Neuronal stem cell (in vitro differentiated cells): Measurements from ENCODE around the gene TRAPPC3.

Experiments used
- DNase-seq: peaks from one replicate; pipeline ENCODE4 v3.0.0-alpha.2; 2013; ENCODE audit warnings: low spot score
- H2AFZ ChIP-seq: one replicate; pipeline ENCODE4 v1.6.1; 2013; ENCODE audit warnings: mild to moderate bottlenecking, low read length, inconsistent platforms
- H2AK5ac ChIP-seq: 2 replicates; pipeline ENCODE4 v1.6.1; 2013; ENCODE audit warnings: low read depth, mild to moderate bottlenecking, inconsistent platforms, low read length, moderate library complexity, mixed read lengths
- H2BK120ac ChIP-seq: 2 replicates; pipeline ENCODE4 v1.6.1; 2013; ENCODE audit warnings: low read depth, mild to moderate bottlenecking, inconsistent platforms, low read length, moderate library complexity, mixed read lengths
- H2BK12ac ChIP-seq: one replicate; pipeline ENCODE4 v1.6.1; 2013; ENCODE audit warnings: low read length, inconsistent platforms
- H2BK15ac ChIP-seq: 2 replicates; pipeline ENCODE4 v1.6.1; 2013; ENCODE audit warnings: mild to moderate bottlenecking, low read length, inconsistent platforms, mixed read lengths
- H2BK5ac ChIP-seq: one replicate; pipeline ENCODE4 v1.6.1; 2013; ENCODE audit warnings: inconsistent platforms, mild to moderate bottlenecking, low read length, moderate library complexity
- H3K14ac ChIP-seq: one replicate; pipeline ENCODE4 v1.6.1; 2013; ENCODE audit warnings: low read length, inconsistent platforms
- H3K18ac ChIP-seq: 2 replicates; pipeline ENCODE4 v1.6.1; 2013; ENCODE audit warnings: low read length, inconsistent platforms
- H3K23ac ChIP-seq: 2 replicates; pipeline ENCODE4 v1.6.1; 2013; ENCODE audit warnings: low read depth, mild to moderate bottlenecking, mixed read lengths, low read length, inconsistent platforms; ENCODE audit not compliant: poor library complexity
- H3K27ac ChIP-seq: replicated peaks from 3 replicates; pipeline ENCODE4 v1.5.1; 2013; ENCODE audit warnings: low read length, inconsistent platforms
- H3K27me3 ChIP-seq, 3 experiments: 2 replicates each; pipeline ENCODE4 v1.6.1; 2013; ENCODE audit warnings: low read length in 3 of 3, mild to moderate bottlenecking in 2 of 3, inconsistent platforms in 1 of 3, low read depth in 1 of 3, mixed read lengths in 1 of 3, moderate library complexity in 1 of 3; ENCODE audit not compliant: control insufficient read depth in 3 of 3, insufficient read depth in 3 of 3
- H3K36me3 ChIP-seq, 2 donors: replicated peaks in 1 of 2; 2 replicates each; pipeline ENCODE4 v1.6.1; 2013; ENCODE audit warnings: low read length in 2 of 2; ENCODE audit not compliant: control insufficient read depth in 2 of 2, insufficient read depth in 2 of 2
- H3K4ac ChIP-seq: 2 replicates; pipeline ENCODE4 v1.6.1; 2013; ENCODE audit warnings: inconsistent platforms, mild to moderate bottlenecking, low read length, moderate library complexity
- H3K4me1 ChIP-seq, 2 donors: 1 replicate in 1 of 2; 2 replicates in 1 of 2; pipeline ENCODE4 v1.6.1; 2013; ENCODE audit warnings: low read length in 2 of 2, low read depth in 1 of 2; ENCODE audit not compliant: control insufficient read depth in 2 of 2, insufficient read depth in 1 of 2
- H3K4me2 ChIP-seq: one replicate; pipeline ENCODE4 v1.6.1; 2013; ENCODE audit warnings: mild to moderate bottlenecking, low read length, inconsistent platforms; ENCODE audit not compliant: insufficient read depth, poor library complexity, severe bottlenecking
- H3K4me3 ChIP-seq, 2 donors: 2 replicates each; pipeline ENCODE4 v1.5.1; 2013; ENCODE audit warnings: low read length in 2 of 2, mild to moderate bottlenecking in 2 of 2, inconsistent platforms in 1 of 2, moderate library complexity in 1 of 2
- H3K79me1 ChIP-seq: one replicate; pipeline ENCODE4 v1.6.1; 2013; ENCODE audit warnings: low read depth, mild to moderate bottlenecking, inconsistent platforms, low read length, moderate library complexity
- H3K9ac ChIP-seq: one replicate; pipeline ENCODE4 v1.6.1; 2013; ENCODE audit warnings: mild to moderate bottlenecking, low read depth, low read length, inconsistent platforms; ENCODE audit not compliant: poor library complexity
- H3K9me3 ChIP-seq, 2 donors: replicated peaks in 1 of 2; 2 replicates each; pipeline versions ENCODE3 to v1.6.1; 2013; ENCODE audit warnings: low read length in 2 of 2, mild to moderate bottlenecking in 2 of 2, inconsistent platforms in 1 of 2, low read depth in 1 of 2, mixed read lengths in 1 of 2, moderate library complexity in 1 of 2; ENCODE audit not compliant: control insufficient read depth in 2 of 2, insufficient read depth in 1 of 2
- H4K8ac ChIP-seq: one replicate; pipeline ENCODE4 v1.6.1; 2013; ENCODE audit warnings: low read depth, mild to moderate bottlenecking, inconsistent platforms, low read length, moderate library complexity
- H4K91ac ChIP-seq: one replicate; pipeline ENCODE4 v1.6.1; 2013; ENCODE audit warnings: low read length, low read depth, mild to moderate bottlenecking, inconsistent platforms; ENCODE audit not compliant: poor library complexity
- WGBS, 2 donors: extraction: QIAGEN DNeasy Blood & Tissue Kit; methylation state at CpG; one replicate each; pipeline ENCODE4 v1.1.7; 2013; ENCODE audit warnings: missing lambda C conversion rate in 2 of 2, mixed read lengths in 1 of 2; ENCODE audit not compliant: insufficient read length in 2 of 2, insufficient replicate concordance in 1 of 2; ENCODE audit errors: extremely low coverage in 2 of 2; 5-methylcytosine and 5-hydroxymethylcytosine counted together

The TRAPPC3 gene

GRCh38 chr1:36100376-36100775 is 48.9 kb downstream of the TRAPPC3 start:
- WGBS, 2 donors: no CpG with 5 or more reads among the region's 6 CpGs
- no peak overlapping the region for H3K4ac ChIP-seq
- no peak overlapping the region for H2AK5ac ChIP-seq
- no peak overlapping the region for H2BK5ac ChIP-seq
- peaks cover 2 to 13% of the 10 kb centered on the region in 2 donors for H3K36me3 ChIP-seq
- H3K9me3 ChIP-seq: no peaks in the 10 kb centered on the region
- DNase-seq: no peak
- H2BK120ac ChIP-seq: no peak overlapping the region
- peak overlapping the region; percentile 11 for H2AFZ ChIP-seq
- H4K8ac ChIP-seq: no peak overlapping the region
- H3K27me3 ChIP-seq: peaks cover 0 to 3% (median 0%) of the 10 kb centered on the region in 3 experiments
- H3K79me1 ChIP-seq: peaks cover 2% of the 10 kb centered on the region
- H2BK12ac ChIP-seq: no peak overlapping the region
- no peak overlapping the region for H3K4me3 ChIP-seq
- no peak overlapping the region for H2BK15ac ChIP-seq
- no peak overlapping the region for H3K23ac ChIP-seq
- no peak overlapping the region for H3K27ac ChIP-seq
- peaks cover 0 to 8% of the 10 kb centered on the region in 2 donors for H3K4me1 ChIP-seq
- H3K9ac ChIP-seq: no peak overlapping the region
- no peak overlapping the region for H4K91ac ChIP-seq
- H3K14ac ChIP-seq: no peak overlapping the region
- no peak overlapping the region for H3K18ac ChIP-seq
- H3K4me2 ChIP-seq: no peak overlapping the region

- Histone ChIP-seq H3K9me3 (no peaks in the 10 kb centered on the region), H3K4ac (no peak overlapping the region), H3K18ac (no peak overlapping the region), H3K4me3 (no peak overlapping the region), H3K79me1 (peaks cover 2% of the 10 kb centered on the region), H3K4me1 (peaks cover 0 to 8% of the 10 kb centered on the region in 2 donors), H2BK120ac (peak overlapping the region; percentile 87), H2AFZ (peak overlapping the region; percentile 76), H3K4me2 (no peak overlapping the region), H4K91ac (no peak overlapping the region), H3K36me3 (peaks cover 5 to 18% of the 10 kb centered on the region in 2 donors), H3K27ac (no peak overlapping the region), H3K27me3 (no peaks in the 10 kb centered on the region), H2AK5ac (peak overlapping the region; percentile 92), H2BK12ac (peak overlapping the region; percentile 73), H3K9ac (no peak overlapping the region), H2BK5ac (peak overlapping the region; percentile 66), H4K8ac (no peak overlapping the region), H2BK15ac (no peak overlapping the region), H3K14ac (no peak overlapping the region), H3K23ac (peak overlapping the region; percentile 39)
- DNase-seq: peak; percentile 81
- WGBS, 2 donors: no CpG with 5 or more reads among the region's 18 CpGs
Observed at GRCh38 chr1:36099681-36100341, 49.5 kb downstream of the TRAPPC3 start.

- Histone ChIP-seq H3K79me1 (peaks cover 2% of the 10 kb centered on the region), H4K91ac (no peak overlapping the region), H2BK15ac (no peak overlapping the region), H3K9me3 (no peaks in the 10 kb centered on the region), H3K36me3 (peaks cover 15 to 28% of the 10 kb centered on the region in 2 donors), H2AFZ (peak overlapping the region; percentile 76), H3K4me2 (no peak overlapping the region), H2BK12ac (peak overlapping the region; percentile 73), H3K4ac (no peak overlapping the region), H3K14ac (no peak overlapping the region), H3K4me3 (no peak overlapping the region), H2BK120ac (peak overlapping the region; percentile 87), H3K4me1 (peaks cover 0 to 8% of the 10 kb centered on the region in 2 donors), H3K9ac (no peak overlapping the region), H4K8ac (no peak overlapping the region), H2BK5ac (peak overlapping the region; percentile 66), H3K27ac (no peak overlapping the region), H3K27me3 (no peaks in the 10 kb centered on the region), H3K18ac (peak overlapping the region; percentile 17), H2AK5ac (peak overlapping the region; percentile 70), H3K23ac (no peak overlapping the region)
- DNase-seq: no peak
- WGBS, 2 donors: no CpG with 5 or more reads among the region's 13 CpGs
Observed at GRCh38 chr1:36098650-36099365, 50.5 kb downstream of the TRAPPC3 start.
